Measurements from ENCODE around the gene MAPKAP1. TPM values are rescaled to one million over a fixed set of nuclear protein-coding genes. Genes with fewer than 3 reads are reported as not detected.
"Not testable (repeated sequence)": the region's sequence is repeated elsewhere in the genome, so short reads cannot be mapped to it uniquely, and the experiment has no call there.

MAPKAP1 gene
- polyA plus RNA-seq, 1 donor: 46.8 TPM

GRCh38 chr9:125695548-125695947 is 11.5 kb downstream of the MAPKAP1 start:
- not testable (repeated sequence) for H3K27ac ChIP-seq (ENCODE audit: low read length); H3K4me3 ChIP-seq (ENCODE audit: low read length); H3K4me1 ChIP-seq (ENCODE audit: control insufficient read depth, insufficient read depth, low read length); H3K9me3 ChIP-seq (ENCODE audit: control insufficient read depth, low read depth, low read length); H3K36me3 ChIP-seq (ENCODE audit: control insufficient read depth, insufficient read depth, low read length); DNase-seq; H3K27me3 ChIP-seq (ENCODE audit: control insufficient read depth, insufficient read depth, low read length)
- 94% methylated on average over 2 of the region's 8 CpGs for WGBS (ENCODE audit: insufficient coverage, low lambda C conversion rate)

- no peaks in the 10 kb centered on the region for H3K36me3 ChIP-seq (ENCODE audit: control insufficient read depth, insufficient read depth, low read length)
- no peak overlapping the region for H3K4me3 ChIP-seq (ENCODE audit: low read length)
- H3K27me3 ChIP-seq (ENCODE audit: control insufficient read depth, insufficient read depth, low read length): no peaks in the 10 kb centered on the region
- WGBS (ENCODE audit: insufficient coverage, low lambda C conversion rate): no CpG with 5 or more reads among the region's 3 CpGs
- no peak for DNase-seq
- H3K27ac ChIP-seq (ENCODE audit: low read length): no peak overlapping the region
- H3K9me3 ChIP-seq (ENCODE audit: control insufficient read depth, low read depth, low read length): no peaks in the 10 kb centered on the region
- no peaks in the 10 kb centered on the region for H3K4me1 ChIP-seq (ENCODE audit: control insufficient read depth, insufficient read depth, low read length)
Observed at GRCh38 chr9:125694478-125694877, 12.5 kb downstream of the MAPKAP1 start.

- not testable (repeated sequence) for H3K4me3 ChIP-seq (ENCODE audit: low read length); H3K27me3 ChIP-seq (ENCODE audit: control insufficient read depth, insufficient read depth, low read length); H3K27ac ChIP-seq (ENCODE audit: low read length); H3K9me3 ChIP-seq (ENCODE audit: control insufficient read depth, low read depth, low read length); H3K36me3 ChIP-seq (ENCODE audit: control insufficient read depth, insufficient read depth, low read length); H3K4me1 ChIP-seq (ENCODE audit: control insufficient read depth, insufficient read depth, low read length); DNase-seq
- no CpG with 5 or more reads among the region's 10 CpGs for WGBS (ENCODE audit: insufficient coverage, low lambda C conversion rate)
Observed at GRCh38 chr9:125693492-125693891, 13.5 kb downstream of the MAPKAP1 start.

- Histone ChIP-seq H3K4me3 (ENCODE audit: low read length) (no peak overlapping the region), H3K27ac (ENCODE audit: low read length) (no peak overlapping the region), H3K4me1 (ENCODE audit: control insufficient read depth, insufficient read depth, low read length) (no peaks in the 10 kb centered on the region), H3K27me3 (ENCODE audit: control insufficient read depth, insufficient read depth, low read length) (no peaks in the 10 kb centered on the region), H3K9me3 (ENCODE audit: control insufficient read depth, low read depth, low read length) (no peaks in the 10 kb centered on the region), H3K36me3 (ENCODE audit: control insufficient read depth, insufficient read depth, low read length) (no peaks in the 10 kb centered on the region)
- no CpG with 5 or more reads among the region's 2 CpGs for WGBS (ENCODE audit: insufficient coverage, low lambda C conversion rate)
- no peak for DNase-seq
Observed at GRCh38 chr9:125691869-125692268, 15.1 kb downstream of the MAPKAP1 start.

- Histone ChIP-seq H3K36me3 (ENCODE audit: control insufficient read depth, insufficient read depth, low read length) (no peaks in the 10 kb centered on the region), H3K27ac (ENCODE audit: low read length) (no peak overlapping the region), H3K27me3 (ENCODE audit: control insufficient read depth, insufficient read depth, low read length) (no peaks in the 10 kb centered on the region), H3K4me3 (ENCODE audit: low read length) (no peak overlapping the region), H3K9me3 (ENCODE audit: control insufficient read depth, low read depth, low read length) (no peaks in the 10 kb centered on the region), H3K4me1 (ENCODE audit: control insufficient read depth, insufficient read depth, low read length) (no peaks in the 10 kb centered on the region)
- DNase-seq: no peak
- WGBS (ENCODE audit: insufficient coverage, low lambda C conversion rate): no CpG with 5 or more reads among the region's 10 CpGs
Observed at GRCh38 chr9:125690679-125691078, 16.3 kb downstream of the MAPKAP1 start.

GRCh38 chr9:125687163-125687863 is 19.7 kb downstream of the MAPKAP1 start:
- no peak overlapping the region for H3K27ac ChIP-seq (ENCODE audit: low read length)

GRCh38 chr9:125685167-125685566 is 21.8 kb downstream of the MAPKAP1 start:
- Histone ChIP-seq H3K4me1 (ENCODE audit: control insufficient read depth, insufficient read depth, low read length) (no peaks in the 10 kb centered on the region), H3K9me3 (ENCODE audit: control insufficient read depth, low read depth, low read length) (no peaks in the 10 kb centered on the region), H3K27me3 (ENCODE audit: control insufficient read depth, insufficient read depth, low read length) (no peaks in the 10 kb centered on the region), H3K27ac (ENCODE audit: low read length) (no peak overlapping the region), H3K36me3 (ENCODE audit: control insufficient read depth, insufficient read depth, low read length) (peaks cover 5% of the 10 kb centered on the region), H3K4me3 (ENCODE audit: low read length) (no peak overlapping the region)
- no CpG with 5 or more reads among the region's 3 CpGs for WGBS (ENCODE audit: insufficient coverage, low lambda C conversion rate)
- DNase-seq: no peak

More at GRCh38 chr9:125687163-125687863, 19.7 kb downstream of the MAPKAP1 start:
- 100% methylated on average over 2 of the region's 4 CpGs for WGBS (ENCODE audit: insufficient coverage, low lambda C conversion rate)
- Histone ChIP-seq H3K36me3 (ENCODE audit: control insufficient read depth, insufficient read depth, low read length) (peaks cover 5% of the 10 kb centered on the region), H3K4me3 (ENCODE audit: low read length) (no peak overlapping the region), H3K9me3 (ENCODE audit: control insufficient read depth, low read depth, low read length) (no peaks in the 10 kb centered on the region), H3K27me3 (ENCODE audit: control insufficient read depth, insufficient read depth, low read length) (no peaks in the 10 kb centered on the region), H3K4me1 (ENCODE audit: control insufficient read depth, insufficient read depth, low read length) (no peaks in the 10 kb centered on the region)
- no peak for DNase-seq

- Histone ChIP-seq H3K36me3 (ENCODE audit: control insufficient read depth, insufficient read depth, low read length) (peaks cover 5% of the 10 kb centered on the region), H3K27me3 (ENCODE audit: control insufficient read depth, insufficient read depth, low read length) (no peaks in the 10 kb centered on the region), H3K9me3 (ENCODE audit: control insufficient read depth, low read depth, low read length) (no peaks in the 10 kb centered on the region), H3K27ac (ENCODE audit: low read length) (no peak overlapping the region), H3K4me1 (ENCODE audit: control insufficient read depth, insufficient read depth, low read length) (no peaks in the 10 kb centered on the region), H3K4me3 (ENCODE audit: low read length) (no peak overlapping the region)
- no peak for DNase-seq
- no CpG with 5 or more reads among the region's 3 CpGs for WGBS (ENCODE audit: insufficient coverage, low lambda C conversion rate)
Observed at GRCh38 chr9:125683486-125683885, 23.5 kb downstream of the MAPKAP1 start.

- no peaks in the 10 kb centered on the region for H3K9me3 ChIP-seq (ENCODE audit: control insufficient read depth, low read depth, low read length)
- no peak overlapping the region for H3K27ac ChIP-seq (ENCODE audit: low read length)
- 70% methylated on average over 1 of the region's 2 CpGs for WGBS (ENCODE audit: insufficient coverage, low lambda C conversion rate)
- peaks cover 5% of the 10 kb centered on the region for H3K36me3 ChIP-seq (ENCODE audit: control insufficient read depth, insufficient read depth, low read length)
- DNase-seq: no peak
- no peaks in the 10 kb centered on the region for H3K27me3 ChIP-seq (ENCODE audit: control insufficient read depth, insufficient read depth, low read length)
- H3K4me1 ChIP-seq (ENCODE audit: control insufficient read depth, insufficient read depth, low read length): no peaks in the 10 kb centered on the region
- no peak overlapping the region for H3K4me3 ChIP-seq (ENCODE audit: low read length)
Observed at GRCh38 chr9:125682340-125682739, 24.7 kb downstream of the MAPKAP1 start.

- Histone ChIP-seq H3K4me3 (ENCODE audit: low read length) (no peak overlapping the region), H3K9me3 (ENCODE audit: control insufficient read depth, low read depth, low read length) (no peaks in the 10 kb centered on the region), H3K27me3 (ENCODE audit: control insufficient read depth, insufficient read depth, low read length) (no peaks in the 10 kb centered on the region), H3K36me3 (ENCODE audit: control insufficient read depth, insufficient read depth, low read length) (peaks cover 5% of the 10 kb centered on the region), H3K27ac (ENCODE audit: low read length) (no peak overlapping the region), H3K4me1 (ENCODE audit: control insufficient read depth, insufficient read depth, low read length) (no peaks in the 10 kb centered on the region)
- DNase-seq: no peak
- WGBS (ENCODE audit: insufficient coverage, low lambda C conversion rate): no CpG with 5 or more reads among the region's 5 CpGs
Observed at GRCh38 chr9:125681657-125682056, 25.4 kb downstream of the MAPKAP1 start.

GRCh38 chr9:125681086-125681622 is 25.9 kb downstream of the MAPKAP1 start:
- Histone ChIP-seq H3K27ac (ENCODE audit: low read length) (no peak overlapping the region), H3K27me3 (ENCODE audit: control insufficient read depth, insufficient read depth, low read length) (no peaks in the 10 kb centered on the region), H3K4me1 (ENCODE audit: control insufficient read depth, insufficient read depth, low read length) (no peaks in the 10 kb centered on the region), H3K4me3 (ENCODE audit: low read length) (no peak overlapping the region), H3K9me3 (ENCODE audit: control insufficient read depth, low read depth, low read length) (no peaks in the 10 kb centered on the region), H3K36me3 (ENCODE audit: control insufficient read depth, insufficient read depth, low read length) (peaks cover 5% of the 10 kb centered on the region)
- DNase-seq: no peak
- no CpG with 5 or more reads among the region's 3 CpGs for WGBS (ENCODE audit: insufficient coverage, low lambda C conversion rate)
